K562 (cell line): ENCODE measurements around the gene RUNX3. TPM values are rescaled to one million over a fixed set of nuclear protein-coding genes. Genes with fewer than 3 reads are reported as not detected.
A peak's percentile ranks its signal among the peaks of the same experiment; 100 is the strongest.

ENCODE experiments used
- ATAC-seq: fragments of 200-7000 bp; cut with Tn5 transposase; 3 replicates; pipeline ENCODE4 v1.9.1; 2020; ENCODE audit warnings: moderate library complexity
- BruUV-seq: library from RNA; stranded (reverse); fragments of 400-500 nt; replicated peaks from 2 replicates; lab custom pipeline; 2021; lab: Mats Ljungman, UMichigan
- CTCF ChIA-PET: fragments of 300-600 bp; formaldehyde crosslinking; extraction: SDS; loops from one replicate; lab custom pipeline; 2021; ENCODE audit warnings: low intra/inter-chr PET ratio; lab: Yijun Ruan, JAX
- POLR2A ChIA-PET: fragments of 300-600, 350-650 bp; sonication (Branson Sonifier 250); formaldehyde crosslinking; extraction: SDS; loops from one replicate; lab custom pipeline; 2021; ENCODE audit warnings: antibody characterized with exemption, inconsistent platforms; lab: Yijun Ruan, JAX
- DNase-seq, 4 experiments: peaks; one replicate each; pipeline versions ENCODE4 v3.0.0 to v3.0.0-alpha.2; 2011 to 2018; ENCODE audit warnings: low spot score in 3 of 4, mixed read lengths in 3 of 4; ENCODE audit errors: extremely low read depth in 1 of 4
- FAIRE-seq: peaks from 2 replicates; lab custom pipeline; 2011; peaks lifted over from hg19 to GRCh38; lab: Jason Lieb, UNC
- H2AFZ ChIP-seq: 2 replicates; pipeline ENCODE4 v1.6.0; 2011; ENCODE audit warnings: low read depth, low read length, control low read depth, inconsistent platforms
- H3K27ac ChIP-seq: fragments of 200-600 bp; 3 replicates; pipeline ENCODE4 v1.8.0; 2011; ENCODE audit warnings: low read depth, mild to moderate bottlenecking, control low read depth, inconsistent platforms, low read length, moderate library complexity, mixed read lengths; ENCODE audit errors: extremely low read depth
- H3K27me3 ChIP-seq, 2 experiments: fragments of 300-600 bp in 1 of 2; 2 replicates in 1 of 2; 3 replicates in 1 of 2; pipeline versions ENCODE4 v1.6.0 to v1.8.0; 2011; ENCODE audit warnings: inconsistent platforms in 2 of 2, low read length in 2 of 2, mild to moderate bottlenecking in 1 of 2, mixed read lengths in 1 of 2, moderate library complexity in 1 of 2; ENCODE audit not compliant: control insufficient read depth in 2 of 2, insufficient read depth in 2 of 2
- H3K36me3 ChIP-seq: fragments of 300-600 bp; 3 replicates; pipeline ENCODE4 v1.8.0; 2011; ENCODE audit warnings: mild to moderate bottlenecking, low read length, inconsistent platforms; ENCODE audit not compliant: control insufficient read depth, insufficient read depth
- H3K4me1 ChIP-seq, 2 experiments: fragments of 200-600 bp in 1 of 2; replicated peaks in 1 of 2; 2 replicates in 1 of 2; 3 replicates in 1 of 2; pipeline versions ENCODE4 v1.5.1 to v1.8.0; 2011; ENCODE audit warnings: inconsistent platforms in 2 of 2, low read length in 2 of 2, mild to moderate bottlenecking in 1 of 2, mixed read lengths in 1 of 2, moderate library complexity in 1 of 2; ENCODE audit not compliant: control insufficient read depth in 2 of 2, insufficient read depth in 2 of 2
- H3K4me2 ChIP-seq: 2 replicates; pipeline ENCODE4 v1.6.1; 2011; ENCODE audit warnings: low read length, control low read depth, inconsistent platforms, mixed read lengths; ENCODE audit not compliant: insufficient read depth
- H3K4me3 ChIP-seq: fragments of 200-600 bp; sonication (generic), shearing (Covaris generic); 2 replicates; pipeline ENCODE4 v1.5.1; 2016; ENCODE audit warnings: control low read depth, inconsistent platforms
- H3K79me2 ChIP-seq: fragments of 200-600 bp; 3 replicates; pipeline ENCODE4 v1.8.0; 2011; ENCODE audit warnings: low read length, inconsistent platforms; ENCODE audit not compliant: control insufficient read depth, insufficient read depth
- H3K9ac ChIP-seq, 2 experiments: 2 replicates each; pipeline versions ENCODE4 v1.6.0 to v1.6.1; 2011; ENCODE audit warnings: low read depth in 2 of 2, low read length in 2 of 2, control low read depth in 1 of 2, inconsistent platforms in 1 of 2, mild to moderate bottlenecking in 1 of 2, mixed read lengths in 1 of 2; ENCODE audit not compliant: insufficient read depth in 1 of 2
- H3K9me1 ChIP-seq: one replicate; pipeline ENCODE4 v1.6.0; 2011; ENCODE audit warnings: inconsistent platforms, mild to moderate bottlenecking, low read length, moderate library complexity; ENCODE audit not compliant: control insufficient read depth, insufficient read depth
- H3K9me3 ChIP-seq: replicated peaks from 2 replicates; pipeline ENCODE4 v1.5.1; 2011; ENCODE audit warnings: low read depth, low read length, inconsistent platforms; ENCODE audit not compliant: control insufficient read depth, insufficient read depth
- H4K20me1 ChIP-seq: replicated peaks from 2 replicates; pipeline ENCODE4 v1.6.1; 2011; ENCODE audit warnings: low read length, inconsistent platforms, mixed read lengths; ENCODE audit not compliant: control insufficient read depth, insufficient read depth
- CBX2 ChIP-seq: fragments of 200-600 bp; sonication (generic); IDR thresholded peaks from one replicate; pipeline ENCODE4 v1.6.1; 2012; ENCODE audit warnings: mild to moderate bottlenecking, low read length, inconsistent platforms; ENCODE audit not compliant: insufficient read depth, poor library complexity, severe bottlenecking
- HLTF ChIP-seq: fragments of 450-650 bp; IDR thresholded peaks from 2 replicates; pipeline ENCODE4 v1.6.1; 2016
- JUND ChIP-seq, 2 experiments: IDR thresholded peaks; 2 replicates in 1 of 2; 3 replicates in 1 of 2; pipeline ENCODE4 v1.6.1; 2011; ENCODE audit warnings: borderline replicate concordance in 2 of 2, low read depth in 2 of 2, low read length in 2 of 2, improper control_type of control experiment in 1 of 2, missing biosample characterization in 1 of 2, missing genetic modification characterization in 1 of 2, missing genetic modification reagents in 1 of 2
- MEF2A ChIP-seq: IDR thresholded peaks from 2 replicates; pipeline ENCODE4 v1.6.1; 2011; ENCODE audit warnings: low read depth, mild to moderate bottlenecking, low read length, moderate library complexity; ENCODE audit not compliant: control insufficient read depth
- POU5F1 ChIP-seq: fragments of 150-350 bp; IDR thresholded peaks from 2 replicates; pipeline ENCODE4 v1.6.1; 2014; ENCODE audit warnings: borderline replicate concordance, low read length, low read depth, mild to moderate bottlenecking; ENCODE audit not compliant: partially characterized antibody
- SIRT6 ChIP-seq: IDR thresholded peaks from one replicate; pipeline ENCODE4 v1.6.1; 2012; ENCODE audit warnings: low read depth, mild to moderate bottlenecking, control low read depth, inconsistent platforms, low read length, moderate library complexity
- SNIP1 ChIP-seq: fragments of 450-650 bp; IDR thresholded peaks from 2 replicates; pipeline ENCODE4 v1.7.1; 2017; ENCODE audit warnings: low read depth, mild to moderate bottlenecking
- ZNF175 ChIP-seq: fragments of 200-800 bp; sonication (Bioruptor generic); IDR thresholded peaks from 2 replicates; pipeline ENCODE4 v1.6.1; 2016; ENCODE audit warnings: low read depth, mild to moderate bottlenecking, missing genetic modification characterization, missing compliant biosample characterization
- ZNF184 ChIP-seq: sonication (generic); formaldehyde crosslinking; IDR thresholded peaks from 2 replicates; pipeline ENCODE4 v1.5.0; 2020; ENCODE audit warnings: missing genetic modification reagents
- ZNF311 ChIP-seq: fragments of 250-450 bp; sonication (Bioruptor Pico); IDR thresholded peaks from 2 replicates; pipeline ENCODE4 v1.4.0; 2020; ENCODE audit warnings: mild to moderate bottlenecking, moderate library complexity
- ZNF75A ChIP-seq: fragments of 450-650 bp; formaldehyde crosslinking; IDR thresholded peaks from 2 replicates; pipeline ENCODE4 v1.4.0; 2020; ENCODE audit warnings: mild to moderate bottlenecking
- WGBS: fragments of 100-300 bp; shearing (Covaris generic); methylation state at CpG from one replicate; pipeline ENCODE4 v1.1.6; 2016; ENCODE audit warnings: low coverage, mixed read lengths; ENCODE audit not compliant: insufficient coverage; ENCODE audit errors: missing lambda C conversion rate; 5-methylcytosine and 5-hydroxymethylcytosine counted together
- in situ Hi-C: fragments of 300-500 bp; cut with MboI; formaldehyde crosslinking; loops from 4 replicates; pipeline ENCODE4 v1.15.0; 2018; ENCODE audit warnings: inconsistent platforms, mixed read lengths
- intact Hi-C: fragments of 100-400 bp; cut with micrococcal nuclease; formaldehyde crosslinking; loops from 2 replicates; pipeline ENCODE4 v1.14.2; 2022
- polyA plus RNA-seq, 8 experiments: library from polyadenylated mRNA; depleted of rRNA in 4 of 8; stranded (reverse) in 5 of 8; unstranded in 3 of 8; fragments of >200 nt; fragmentation: Nextera tagmentation in 2 of 8; fragmentation: Illumina TruSeq in 1 of 8; extraction: Ambion mirVana in 2 of 8; extraction: Trizol in 1 of 8; gene quantifications; 2 replicates each; pipeline versions ENCODE4 v1.2.1 to v1.2.3, GENCODE V29; 2011 to 2014; ENCODE audit warnings: inconsistent platforms in 1 of 8, missing spikeins in 1 of 8
- total RNA-seq, 7 experiments: library from RNA; depleted of rRNA in 6 of 7; stranded (reverse); fragments of >200 nt in 6 of 7; fragmentation: Illumina TruSeq in 2 of 7; extraction: Trizol in 2 of 7; gene quantifications; 2 replicates each; pipeline versions ENCODE4 v1.2.1 to v1.2.3, GENCODE V29; 2011 to 2021; ENCODE audit warnings: low replicate concordance in 1 of 7
- TF ChIP-seq, protein P1 (sequence below): sonication (generic); formaldehyde crosslinking; IDR thresholded peaks from 2 replicates; pipeline ENCODE4 v1.8.0; 2023; ENCODE audit warnings: mild to moderate bottlenecking, missing genetic modification reagents

The RUNX3 gene
- total and polyA plus RNA-seq, 9 of the 15 experiments (the other 6 are each of a cell fraction or from before 2014, with no cell fraction given), result 0.01 to 0.64 (median 0.09) TPM

GRCh38 chr1:24905355-24905978, 24.6 kb downstream of the RUNX3 start:
- intact Hi-C loops, result no loop called here
- CTCF ChIA-PET, result no interaction called here

More at GRCh38 chr1:24905355-24905978, 24.6 kb downstream of the RUNX3 start:
- Histone ChIP-seq H4K20me1 (0 out of 2 replicates have a peak, but pooled peaks cover 8% of the 10 kb centered on the region), H3K27ac (no peak overlapping the region), H3K9me3 (no peaks in the 10 kb centered on the region; the same call in 1 of the 2 replicates), H3K79me2 (no peaks in the 10 kb centered on the region), H2AFZ (no peak overlapping the region), H3K9ac (peak overlapping the region in 1 of 2 experiments; percentile 48; a peak in 1 of 4 replicates), H3K4me2 (no peak overlapping the region), H3K36me3 (no peaks in the 10 kb centered on the region)
- DNase-seq (no peak), ATAC-seq (no peak), FAIRE-seq (no peak)
- 8% methylated on average over 13 of the region's 13 CpGs for WGBS
- POLR2A ChIA-PET, result interaction anchor here (0.6 kb wide), 2 partner anchors 14 to 378 kb away, joined by 3 read pairs; no protein-coding TSS in a partner anchor
- no peak for TF ChIP-seq ZNF175 (CRISPR knock-in tag)
- no peak for TF ChIP-seq CBX2
- TF ChIP-seq MEF2A, result no peak
- TF ChIP-seq SNIP1, result no peak
- no peak for TF ChIP-seq ZNF184 (CRISPR knock-in tag)
- no peak for TF ChIP-seq SIRT6
- TF ChIP-seq ZNF311 (CRISPR knock-in tag), result no peak
- no peak for TF ChIP-seq ZNF75A
- TF ChIP-seq POU5F1, result no peak
- TF ChIP-seq, protein P1, sequence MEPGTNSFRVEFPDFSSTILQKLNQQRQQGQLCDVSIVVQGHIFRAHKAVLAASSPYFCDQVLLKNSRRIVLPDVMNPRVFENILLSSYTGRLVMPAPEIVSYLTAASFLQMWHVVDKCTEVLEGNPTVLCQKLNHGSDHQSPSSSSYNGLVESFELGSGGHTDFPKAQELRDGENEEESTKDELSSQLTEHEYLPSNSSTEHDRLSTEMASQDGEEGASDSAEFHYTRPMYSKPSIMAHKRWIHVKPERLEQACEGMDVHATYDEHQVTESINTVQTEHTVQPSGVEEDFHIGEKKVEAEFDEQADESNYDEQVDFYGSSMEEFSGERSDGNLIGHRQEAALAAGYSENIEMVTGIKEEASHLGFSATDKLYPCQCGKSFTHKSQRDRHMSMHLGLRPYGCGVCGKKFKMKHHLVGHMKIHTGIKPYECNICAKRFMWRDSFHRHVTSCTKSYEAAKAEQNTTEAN (CRISPR knock-in tag), result no peak
- TF ChIP-seq JUND (IDR thresholded peaks at IDR 0.05; ENCODE audit: borderline replicate concordance, low read depth, low read length), result no peak
- TF ChIP-seq JUND (tag; IDR thresholded peaks at IDR 0.05; ENCODE audit: borderline replicate concordance, low read depth, low read length), result no peak
- no peak for TF ChIP-seq HLTF
- TF ChIP-seq, all 486 proteins: peak for 0
- no peak overlapping the region for H3K4me3 ChIP-seq
- H3K9me1 ChIP-seq, result no peaks in the 10 kb centered on the region
- no TSS peak for BruUV-seq
- H3K27me3 ChIP-seq, result peaks cover 27 to 53% of the 10 kb centered on the region in 2 experiments; a peak in 4 of 5 replicates
- in situ Hi-C loops, result loop anchor here (5.0 kb wide), 1 partner anchor 53 kb away; no protein-coding TSS in a partner anchor
- peaks cover 0 to 29% of the 10 kb centered on the region in 2 experiments; a peak in 4 of 5 replicates for H3K4me1 ChIP-seq
